Esophagus squamous epithelium (tissue), 5 donors: Measurements from ENCODE around the gene TFPT. TPM values are rescaled to one million over a fixed set of nuclear protein-coding genes. Genes with fewer than 3 reads are reported as not detected.

Experiments used
- DNase-seq: peaks from one replicate; lab custom pipeline; 2025; lab: John Stamatoyannopoulos, UW
- H3K27ac ChIP-seq, 4 donors: fragments of 200-600 bp; sonication (generic); one replicate each; pipeline ENCODE4 v1.5.1; 2016 to 2019; ENCODE audit warnings: mild to moderate bottlenecking in 1 of 4
- H3K27me3 ChIP-seq, 4 donors: fragments of 200-600 bp; sonication (generic); 1 replicate in 3 of 4; 2 replicates in 1 of 4; pipeline versions ENCODE4 v1.5.1 to v1.6.0; 2017 to 2021; ENCODE audit warnings: antibody characterized with exemption in 1 of 4
- H3K36me3 ChIP-seq, 3 donors: fragments of 200-600 bp; sonication (generic); one replicate each; pipeline ENCODE4 v1.5.1; 2016 to 2019
- H3K4me1 ChIP-seq, 3 donors: fragments of 200-600 bp; sonication (generic); one replicate each; pipeline ENCODE4 v1.5.1; 2017 to 2019
- H3K4me3 ChIP-seq, 4 donors: fragments of 200-600 bp; sonication (generic); 1 replicate in 3 of 4; 2 replicates in 1 of 4; pipeline ENCODE4 v1.5.1; 2016 to 2019; ENCODE audit warnings: mild to moderate bottlenecking in 2 of 4, moderate library complexity in 1 of 4
- H3K9me3 ChIP-seq, 3 donors: fragments of 200-600 bp; sonication (generic); one replicate each; pipeline ENCODE4 v1.5.1; 2016 to 2019
- POLR2A ChIP-seq, 4 donors: fragments of 450-650 bp; IDR thresholded peaks; one replicate each; pipeline ENCODE4 v1.6.1; 2017; ENCODE audit warnings: antibody characterized with exemption in 4 of 4, mild to moderate bottlenecking in 4 of 4, moderate library complexity in 3 of 4
- WGBS, 2 donors: methylation state at CpG; one replicate each; pipeline ENCODE4 v1.1.5; 2018; 5-methylcytosine and 5-hydroxymethylcytosine counted together
- intact Hi-C: fragments of 100-400 bp; cut with DNase I; formaldehyde crosslinking; loops from one replicate; pipeline ENCODE4 v1.15.0; 2022
- total RNA-seq, 4 donors: library from RNA; depleted of rRNA; stranded (reverse); fragments of >200 nt; gene quantifications; one replicate each; pipeline ENCODE4 v1.1.0, GENCODE V29; 2016
- TF ChIP-seq, protein P1 (sequence below), 6 experiments: fragments of 450-650 bp in 4 of 6; fragments of 200-600 bp in 2 of 6; sonication (generic) in 2 of 6; IDR thresholded peaks; one replicate each; pipeline ENCODE4 v1.5.1; 2016 to 2019; ENCODE audit warnings: antibody characterized with exemption in 6 of 6, mild to moderate bottlenecking in 4 of 6, moderate library complexity in 4 of 6
- donor health status: DM: yes; HTN: yes; CAD: no.

TFPT gene
- total RNA-seq, 4 donors from 2014 or later, result 6.1 to 9.0 (median 7.4) TPM

GRCh38 chr19:54158812-54159351 lies 43.4 kb upstream of the TFPT start:
- Histone ChIP-seq H3K4me1 (peaks cover 30 to 67% (median 36%) of the 10 kb centered on the region in 3 donors), H3K36me3 (peaks cover 27 to 44% (median 41%) of the 10 kb centered on the region in 3 donors), H3K9me3 (no peaks in the 10 kb centered on the region), H3K4me3 (peak overlapping the region; percentile 56 to 82 (median 74)), H3K27me3 (no peaks in the 10 kb centered on the region), H3K27ac (peak overlapping the region; percentile 88 to 98 (median 98))
- WGBS, 2 donors, result 0 to 6% methylated on average over 3 to 19 of the region's 19 CpGs
- no peak for DNase-seq
- intact Hi-C loops, result no loop called here
- TF ChIP-seq, protein P1, sequence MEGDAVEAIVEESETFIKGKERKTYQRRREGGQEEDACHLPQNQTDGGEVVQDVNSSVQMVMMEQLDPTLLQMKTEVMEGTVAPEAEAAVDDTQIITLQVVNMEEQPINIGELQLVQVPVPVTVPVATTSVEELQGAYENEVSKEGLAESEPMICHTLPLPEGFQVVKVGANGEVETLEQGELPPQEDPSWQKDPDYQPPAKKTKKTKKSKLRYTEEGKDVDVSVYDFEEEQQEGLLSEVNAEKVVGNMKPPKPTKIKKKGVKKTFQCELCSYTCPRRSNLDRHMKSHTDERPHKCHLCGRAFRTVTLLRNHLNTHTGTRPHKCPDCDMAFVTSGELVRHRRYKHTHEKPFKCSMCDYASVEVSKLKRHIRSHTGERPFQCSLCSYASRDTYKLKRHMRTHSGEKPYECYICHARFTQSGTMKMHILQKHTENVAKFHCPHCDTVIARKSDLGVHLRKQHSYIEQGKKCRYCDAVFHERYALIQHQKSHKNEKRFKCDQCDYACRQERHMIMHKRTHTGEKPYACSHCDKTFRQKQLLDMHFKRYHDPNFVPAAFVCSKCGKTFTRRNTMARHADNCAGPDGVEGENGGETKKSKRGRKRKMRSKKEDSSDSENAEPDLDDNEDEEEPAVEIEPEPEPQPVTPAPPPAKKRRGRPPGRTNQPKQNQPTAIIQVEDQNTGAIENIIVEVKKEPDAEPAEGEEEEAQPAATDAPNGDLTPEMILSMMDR (IDR thresholded peaks at IDR 0.05), result no peak
- no peak for TF ChIP-seq POLR2A (IDR thresholded peaks at IDR 0.05)

- WGBS, 2 donors, result 69 to 83% methylated on average over 2 to 3 of the region's 3 CpGs
- Histone ChIP-seq H3K27me3 (no peaks in the 10 kb centered on the region), H3K27ac (no peak overlapping the region), H3K36me3 (peaks cover 45 to 63% (median 58%) of the 10 kb centered on the region in 3 donors), H3K4me3 (no peak overlapping the region), H3K9me3 (no peaks in the 10 kb centered on the region), H3K4me1 (peaks cover 23 to 65% (median 29%) of the 10 kb centered on the region in 3 donors)
- TF ChIP-seq, protein P1 (IDR thresholded peaks at IDR 0.05), result no peak
- DNase-seq, result no peak
- intact Hi-C loops, result no loop called here
Observed at GRCh38 chr19:54156953-54157352, 41.5 kb upstream of the TFPT start.

DNA sequence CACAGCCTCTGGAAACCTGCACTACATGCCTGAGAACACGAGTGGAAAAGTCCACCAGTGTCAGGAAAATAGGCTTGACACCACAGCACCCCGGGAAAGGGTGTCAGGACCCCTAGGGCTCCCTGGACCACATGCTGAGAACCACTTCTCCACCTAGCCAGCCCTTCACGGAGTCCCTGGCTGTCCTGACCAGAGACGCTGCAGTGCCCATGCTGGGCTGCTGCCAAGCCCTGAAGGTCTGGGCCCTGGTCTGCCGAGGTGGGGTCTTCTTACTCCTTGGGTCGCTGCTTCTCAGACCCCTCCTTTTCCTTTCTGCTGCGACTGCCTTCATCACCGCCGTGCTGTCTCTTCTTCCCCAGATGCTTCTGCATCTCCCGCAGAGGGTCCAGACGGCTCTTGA lies 41.0 kb upstream of the TFPT start:
- H3K4me1 ChIP-seq, result peaks cover 21 to 60% (median 25%) of the 10 kb centered on the region in 3 donors
- WGBS, 2 donors, result 63 to 75% methylated on average over 6 to 10 of the region's 11 CpGs
- H3K27me3 ChIP-seq, result no peaks in the 10 kb centered on the region
- H3K9me3 ChIP-seq, result no peaks in the 10 kb centered on the region
- peaks cover 45 to 67% (median 63%) of the 10 kb centered on the region in 3 donors for H3K36me3 ChIP-seq
- H3K27ac ChIP-seq, result no peak overlapping the region
- no peak for TF ChIP-seq POLR2A (IDR thresholded peaks at IDR 0.05)
- TF ChIP-seq, protein P1 (IDR thresholded peaks at IDR 0.05), result no peak
- no peak for DNase-seq
- intact Hi-C loops, result no loop called here
- H3K4me3 ChIP-seq, result no peak overlapping the region

DNA sequence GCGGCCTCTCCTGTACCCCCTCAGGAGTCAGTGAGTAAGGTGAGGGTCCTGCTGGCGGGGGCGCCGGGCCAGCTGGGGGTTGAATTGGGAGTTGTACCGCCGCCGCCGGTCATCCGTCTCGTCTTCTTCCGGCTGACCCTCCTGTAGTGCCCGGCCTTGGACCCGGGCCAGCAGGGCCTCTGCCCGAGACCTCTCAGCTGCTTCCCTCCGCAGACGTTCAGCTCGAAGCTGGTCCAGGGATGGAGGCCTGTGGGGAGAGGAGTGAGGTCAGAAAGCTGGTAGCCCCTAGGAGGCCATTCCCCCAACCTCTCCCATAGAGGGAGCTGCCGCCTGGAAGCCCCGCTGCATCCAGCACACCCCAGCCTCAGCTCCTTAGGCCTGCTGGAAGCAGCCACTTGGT lies 40.2 kb upstream of the TFPT start:
- 71 to 91% methylated on average over 13 to 17 of the region's 19 CpGs for WGBS, 2 donors
- no peaks in the 10 kb centered on the region for H3K27me3 ChIP-seq
- TF ChIP-seq POLR2A (IDR thresholded peaks at IDR 0.05), result no peak
- TF ChIP-seq, protein P1 (IDR thresholded peaks at IDR 0.05), result no peak
- peaks cover 45 to 75% (median 67%) of the 10 kb centered on the region in 3 donors for H3K36me3 ChIP-seq
- H3K4me3 ChIP-seq, result no peak overlapping the region
- intact Hi-C loops, result no loop called here
- peaks cover 17 to 52% (median 19%) of the 10 kb centered on the region in 3 donors for H3K4me1 ChIP-seq
- H3K9me3 ChIP-seq, result no peaks in the 10 kb centered on the region
- DNase-seq, result no peak
- no peak overlapping the region for H3K27ac ChIP-seq

DNA sequence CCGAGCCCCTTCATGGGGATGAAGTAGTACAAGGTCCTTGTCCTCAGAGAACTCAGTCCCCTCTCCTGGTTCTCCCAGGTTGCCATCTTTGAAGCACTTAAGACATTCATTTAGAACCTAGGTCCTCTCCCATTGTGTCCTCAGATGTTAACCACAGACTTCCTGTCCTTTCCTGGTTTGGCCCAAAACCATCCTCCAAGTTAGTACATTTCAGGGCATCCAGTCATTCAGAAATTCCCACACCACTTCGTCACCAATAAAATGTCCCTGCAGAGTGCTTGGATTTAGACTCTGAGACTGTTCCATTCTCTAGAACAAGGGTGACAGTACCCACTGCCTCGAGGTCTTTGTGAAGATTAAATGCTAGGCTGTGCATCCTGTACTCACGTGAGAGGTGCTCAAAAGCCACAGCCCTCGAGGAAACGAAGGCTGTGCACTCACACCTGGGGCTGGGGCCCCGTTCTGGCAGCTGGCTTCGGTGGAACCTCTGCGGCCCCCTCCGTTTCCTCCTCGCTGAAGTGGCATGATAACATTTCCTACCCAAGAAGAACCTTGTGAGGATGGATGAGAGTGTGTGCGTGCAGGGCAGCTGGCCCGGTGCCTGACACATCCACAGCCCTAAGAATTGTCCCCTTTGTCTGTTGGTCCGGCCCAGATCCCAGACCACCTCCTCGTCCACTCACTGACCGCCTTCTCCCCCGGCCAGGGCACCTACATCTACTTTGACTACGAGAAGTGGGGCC lies 39.3 kb upstream of the TFPT start:
- intact Hi-C loops, result no loop called here
- Histone ChIP-seq H3K9me3 (no peaks in the 10 kb centered on the region), H3K36me3 (peaks cover 51 to 85% (median 75%) of the 10 kb centered on the region in 3 donors), H3K4me1 (peaks cover 10 to 44% (median 12%) of the 10 kb centered on the region in 3 donors), H3K4me3 (no peak overlapping the region), H3K27ac (no peak overlapping the region), H3K27me3 (no peaks in the 10 kb centered on the region)
- no peak for TF ChIP-seq POLR2A (IDR thresholded peaks at IDR 0.05)
- TF ChIP-seq, protein P1 (IDR thresholded peaks at IDR 0.05), result no peak
- WGBS, 2 donors, result 54 to 69% methylated on average over 13 to 15 of the region's 18 CpGs
- no peak for DNase-seq
